ENCODE data around the gene GYPC. TPM values are rescaled to one million over a fixed set of nuclear protein-coding genes. Genes with fewer than 3 reads are reported as not detected.

Gene GYPC
- polyA plus RNA-seq, 1 experiment: 236 TPM

GRCh38 chr2:126674075-126674744 is 18.3 kb downstream of the GYPC start:
- Histone ChIP-seq H3K36me3 (ENCODE audit: control insufficient read depth, insufficient read depth, low read length) (peaks cover 9% of the 10 kb centered on the region), H3K4me3 (ENCODE audit: low read depth, low read length) (no peak overlapping the region)

GRCh38 chr2:126675637-126676036 is 19.7 kb downstream of the GYPC start:
- DNase-seq (ENCODE audit: low read depth): no peak
- Histone ChIP-seq H3K27me3 (ENCODE audit: control insufficient read depth, insufficient read depth, low read length) (no peaks in the 10 kb centered on the region), H3K36me3 (ENCODE audit: control insufficient read depth, insufficient read depth, low read length) (peaks cover 7% of the 10 kb centered on the region), H3K4me3 (ENCODE audit: low read depth, low read length) (no peak overlapping the region)
- TF ChIP-seq CTCF (IDR thresholded peaks at IDR 0.05; ENCODE audit: insufficient read depth, low read depth, low read length): no peak
- ChIA-PET POLR2A (no interaction called here), CTCF (interaction anchor here (1.2 kb wide), 1 partner anchor 11 kb away, joined by 3 read pairs; no protein-coding TSS in a partner anchor)

More at GRCh38 chr2:126674075-126674744, 18.3 kb downstream of the GYPC start:
- CTCF ChIA-PET: interaction anchor here (0.5 kb wide), 1 partner anchor 790 kb away, joined by 3 read pairs; no protein-coding TSS in a partner anchor
- POLR2A ChIA-PET: no interaction called here
- H3K27me3 ChIP-seq (ENCODE audit: control insufficient read depth, insufficient read depth, low read length): no peaks in the 10 kb centered on the region
- DNase-seq (ENCODE audit: low read depth): no peak
- TF ChIP-seq CTCF (IDR thresholded peaks at IDR 0.05; ENCODE audit: insufficient read depth, low read depth, low read length): no peak

- CTCF ChIA-PET: interaction anchor here (1.2 to 1.6 kb wide), 2 partner anchors 10 to 148 kb away, joined by 3 read pairs; no protein-coding TSS in a partner anchor
- H3K36me3 ChIP-seq (ENCODE audit: control insufficient read depth, insufficient read depth, low read length): peaks cover 3% of the 10 kb centered on the region
- H3K4me3 ChIP-seq (ENCODE audit: low read depth, low read length): no peak overlapping the region
- TF ChIP-seq CTCF (IDR thresholded peaks at IDR 0.05; ENCODE audit: insufficient read depth, low read depth, low read length): no peak
- H3K27me3 ChIP-seq (ENCODE audit: control insufficient read depth, insufficient read depth, low read length): no peaks in the 10 kb centered on the region
- DNase-seq (ENCODE audit: low read depth): no peak
- POLR2A ChIA-PET: no interaction called here
Observed at GRCh38 chr2:126676221-126677175, 20.5 kb downstream of the GYPC start.

GRCh38 chr2:126677176-126677538 is 21.2 kb downstream of the GYPC start:
- POLR2A ChIA-PET: no interaction called here
- TF ChIP-seq CTCF (IDR thresholded peaks at IDR 0.05; ENCODE audit: insufficient read depth, low read depth, low read length): no peak
- CTCF ChIA-PET: interaction anchor here (1.2 to 1.6 kb wide), 2 partner anchors 10 to 149 kb away, joined by 3 read pairs; no protein-coding TSS in a partner anchor

More at GRCh38 chr2:126677176-126677538, 21.2 kb downstream of the GYPC start:
- Histone ChIP-seq H3K4me3 (ENCODE audit: low read depth, low read length) (no peak overlapping the region), H3K27me3 (ENCODE audit: control insufficient read depth, insufficient read depth, low read length) (no peaks in the 10 kb centered on the region), H3K36me3 (ENCODE audit: control insufficient read depth, insufficient read depth, low read length) (peaks cover 3% of the 10 kb centered on the region)
- DNase-seq (ENCODE audit: low read depth): no peak
